H9 (cell line): Measurements from ENCODE around the gene PRTFDC1. TPM values are rescaled to one million over a fixed set of nuclear protein-coding genes. Genes with fewer than 3 reads are reported as not detected.

Experiments
- DNase-seq: peaks from one replicate; pipeline ENCODE4 v3.0.0-alpha.2; 2017
- H2AFZ ChIP-seq: one replicate; pipeline ENCODE4 v1.6.1; 2013; ENCODE audit warnings: mild to moderate bottlenecking, low read length, control low read depth, moderate library complexity
- H2AK5ac ChIP-seq: 2 replicates; pipeline ENCODE4 v1.6.1; 2013; ENCODE audit warnings: low read length, control low read depth, mixed read lengths; ENCODE audit not compliant: insufficient read length
- H2BK120ac ChIP-seq: one replicate; pipeline ENCODE4 v1.6.1; 2013; ENCODE audit warnings: low read depth, mild to moderate bottlenecking, low read length, control low read depth, inconsistent platforms; ENCODE audit not compliant: poor library complexity, severe bottlenecking
- H2BK12ac ChIP-seq: 2 replicates; pipeline ENCODE4 v1.6.1; 2013; ENCODE audit warnings: low read length, control low read depth, mixed read lengths, low read depth; ENCODE audit not compliant: insufficient read length
- H2BK15ac ChIP-seq: 2 replicates; pipeline ENCODE4 v1.6.1; 2013; ENCODE audit warnings: low read depth, low read length, control low read depth
- H2BK20ac ChIP-seq: one replicate; pipeline ENCODE4 v1.6.1; 2013; ENCODE audit warnings: low read depth, mild to moderate bottlenecking, low read length, control low read depth, inconsistent platforms; ENCODE audit not compliant: poor library complexity, severe bottlenecking
- H2BK5ac ChIP-seq: 2 replicates; pipeline ENCODE4 v1.6.1; 2013; ENCODE audit warnings: low read length, control low read depth, mixed read lengths; ENCODE audit not compliant: insufficient read length
- H3K14ac ChIP-seq: 2 replicates; pipeline ENCODE4 v1.6.1; 2013; ENCODE audit warnings: low read length, control low read depth; ENCODE audit not compliant: insufficient read depth
- H3K18ac ChIP-seq: 2 replicates; pipeline ENCODE4 v1.6.1; 2013; ENCODE audit warnings: low read depth, mild to moderate bottlenecking, mixed read lengths, low read length, control low read depth; ENCODE audit not compliant: insufficient read length
- H3K23ac ChIP-seq: 2 replicates; pipeline ENCODE4 v1.6.1; 2013; ENCODE audit warnings: low read length, control low read depth, mixed read lengths, low read depth; ENCODE audit not compliant: insufficient read length
- H3K23me2 ChIP-seq: 2 replicates; pipeline ENCODE4 v1.6.1; 2013; ENCODE audit warnings: low read depth, mild to moderate bottlenecking, mixed read lengths, low read length, control low read depth; ENCODE audit not compliant: insufficient read length, poor library complexity, severe bottlenecking
- H3K27ac ChIP-seq: 2 replicates; pipeline ENCODE4 v1.5.1; 2013; ENCODE audit warnings: low read length, control low read depth, mixed read lengths, low read depth; ENCODE audit not compliant: insufficient read length
- H3K27me3 ChIP-seq: 2 replicates; pipeline ENCODE4 v1.6.1; 2013; ENCODE audit warnings: low read length, control low read depth, inconsistent platforms; ENCODE audit not compliant: insufficient read depth
- H3K4ac ChIP-seq: 2 replicates; pipeline ENCODE4 v1.6.1; 2013; ENCODE audit warnings: low read depth, mild to moderate bottlenecking, control low read depth, inconsistent platforms, low read length, moderate library complexity
- H3K4me1 ChIP-seq: 2 replicates; pipeline ENCODE4 v1.6.1; 2013; ENCODE audit warnings: low read length, control low read depth, inconsistent platforms; ENCODE audit not compliant: insufficient read depth
- H3K4me2 ChIP-seq: 2 replicates; pipeline ENCODE4 v1.6.1; 2013; ENCODE audit warnings: low read length, control low read depth, mixed read lengths; ENCODE audit not compliant: insufficient read length, insufficient read depth
- H3K56ac ChIP-seq: 2 replicates; pipeline ENCODE4 v1.6.1; 2013; ENCODE audit warnings: low read depth, mild to moderate bottlenecking, mixed read lengths, low read length, control low read depth; ENCODE audit not compliant: insufficient read length
- H3K79me1 ChIP-seq: 2 replicates; pipeline ENCODE4 v1.6.1; 2013; ENCODE audit warnings: low read depth, mild to moderate bottlenecking, moderate library complexity, low read length, control low read depth, inconsistent platforms; ENCODE audit not compliant: insufficient read depth, poor library complexity, severe bottlenecking
- H3K79me2 ChIP-seq: 2 replicates; pipeline ENCODE4 v1.6.1; 2013; ENCODE audit warnings: low read length, control low read depth, inconsistent platforms; ENCODE audit not compliant: insufficient read depth
- H3K9ac ChIP-seq: 2 replicates; pipeline ENCODE4 v1.6.1; 2013; ENCODE audit warnings: low read length, control low read depth, mixed read lengths; ENCODE audit not compliant: insufficient read length; ENCODE audit errors: extremely low read depth
- H3K9me3 ChIP-seq: one replicate; pipeline ENCODE4 v1.6.1; 2013; ENCODE audit warnings: low read depth, low read length, inconsistent platforms; ENCODE audit not compliant: control insufficient read depth
- H3T11ph ChIP-seq: one replicate; pipeline ENCODE4 v1.6.1; 2013; ENCODE audit warnings: mild to moderate bottlenecking, low read length, control low read depth, inconsistent platforms
- H4K20me1 ChIP-seq: one replicate; pipeline ENCODE4 v1.6.1; 2013; ENCODE audit not compliant: control insufficient read depth, insufficient read length, insufficient read depth
- H4K5ac ChIP-seq: 2 replicates; pipeline ENCODE4 v1.6.1; 2013; ENCODE audit warnings: low read depth, mild to moderate bottlenecking, mixed read lengths, low read length, control low read depth; ENCODE audit not compliant: insufficient read length
- H4K8ac ChIP-seq: replicated peaks from 2 replicates; pipeline ENCODE4 v1.6.1; 2013; ENCODE audit warnings: low read length, control low read depth, mixed read lengths, low read depth; ENCODE audit not compliant: insufficient read length
- H4K91ac ChIP-seq: 2 replicates; pipeline ENCODE4 v1.6.1; 2013; ENCODE audit warnings: low read depth, mild to moderate bottlenecking, moderate library complexity, mixed read lengths, low read length, control low read depth; ENCODE audit not compliant: insufficient read length
- H3K27ac Mint-ChIP-seq, 3 experiments: 2 replicates in 2 of 3; 3 replicates in 1 of 3; pipeline ENCODE4 v1.8.0; 2020 to 2021; ENCODE audit warnings: mixed read lengths in 3 of 3, mild to moderate bottlenecking in 1 of 3, moderate library complexity in 1 of 3
- H3K27me3 Mint-ChIP-seq: 2 replicates; pipeline ENCODE4 v1.8.0; 2021; ENCODE audit warnings: low read depth, mild to moderate bottlenecking, moderate library complexity, mixed read lengths
- H3K36me3 Mint-ChIP-seq, 3 experiments: 2 replicates in 2 of 3; 3 replicates in 1 of 3; pipeline ENCODE4 v1.8.0; 2020 to 2021; ENCODE audit warnings: low read depth in 3 of 3, mixed read lengths in 3 of 3; ENCODE audit not compliant: insufficient read depth in 1 of 3
- H3K4me1 Mint-ChIP-seq, 2 experiments: 2 replicates each; pipeline ENCODE4 v1.8.0; 2020; ENCODE audit warnings: mixed read lengths in 2 of 2
- H3K4me3 Mint-ChIP-seq, 2 experiments: 2 replicates in 1 of 2; 3 replicates in 1 of 2; pipeline ENCODE4 v1.8.0; 2020 to 2021; ENCODE audit warnings: mild to moderate bottlenecking in 2 of 2, mixed read lengths in 2 of 2, moderate library complexity in 1 of 2
- H3K9me3 Mint-ChIP-seq, 2 experiments: 2 replicates in 1 of 2; 3 replicates in 1 of 2; pipeline ENCODE4 v1.8.0; 2020; ENCODE audit warnings: mild to moderate bottlenecking in 2 of 2, mixed read lengths in 2 of 2, moderate library complexity in 1 of 2
- CTCF ChIP-seq: fragments of 200-600 bp; sonication (generic); conservative IDR thresholded peaks from 3 replicates; pipeline ENCODE4 v1.8.0; 2021; ENCODE audit warnings: antibody characterized with exemption, mild to moderate bottlenecking
- WGBS: extraction: QIAGEN DNeasy Blood & Tissue Kit; methylation state at CpG from one replicate; pipeline ENCODE4 v1.1.7; 2013; ENCODE audit warnings: missing lambda C conversion rate, low lambda C conversion rate, mixed read lengths; ENCODE audit not compliant: insufficient read length; ENCODE audit errors: extremely low coverage; 5-methylcytosine and 5-hydroxymethylcytosine counted together
- total RNA-seq: library from RNA; stranded (reverse); gene quantifications from 2 replicates; pipeline ENCODE4 v1.2.1, GENCODE V29; 2021

PRTFDC1 gene
- total RNA-seq, 1 experiment from 2014 or later: 7.5 TPM

GRCh38 chr10:24950439-24950838 is 2.0 kb downstream of the PRTFDC1 start:
- no peak for TF ChIP-seq CTCF
- Histone ChIP-seq H3K27ac (no peak overlapping the region), H3K23me2 (peaks cover 13% of the 10 kb centered on the region), H2BK5ac (no peak overlapping the region), H4K20me1 (no peaks in the 10 kb centered on the region), H3K79me1 (no peaks in the 10 kb centered on the region), H3K4ac (no peak overlapping the region), H2BK12ac (no peak overlapping the region), H3K4me2 (no peak overlapping the region), H3K18ac (no peak overlapping the region), H4K91ac (no peak overlapping the region), H2AFZ (no peak overlapping the region), H3K23ac (no peak overlapping the region), H2BK20ac (no peak overlapping the region), H3K9me3 (no peaks in the 10 kb centered on the region), H3K9ac (no peak overlapping the region), H3K79me2 (no peaks in the 10 kb centered on the region), H2BK15ac (no peak overlapping the region), H3K4me1 (peaks cover 7% of the 10 kb centered on the region), H3T11ph (no peak overlapping the region), H3K56ac (no peak overlapping the region), H3K14ac (no peak overlapping the region), H2AK5ac (no peak overlapping the region), H3K27me3 (no peaks in the 10 kb centered on the region), H2BK120ac (no peak overlapping the region), H4K5ac (no peak overlapping the region), H4K8ac (no peak overlapping the region)
- H3K27ac Mint-ChIP-seq: peak overlapping the region in 1 of 3 experiments; percentile 97; a peak in 2 of 7 replicates
- H3K9me3 Mint-ChIP-seq: no peaks in the 10 kb centered on the region; a peak in 3 of 5 replicates
- peaks cover 0 to 2% (median 0%) of the 10 kb centered on the region in 3 experiments; a peak in 1 of 7 replicates for H3K36me3 Mint-ChIP-seq
- H3K4me1 Mint-ChIP-seq: peaks cover 34 to 38% of the 10 kb centered on the region in 2 experiments
- no peaks in the 10 kb centered on the region for H3K27me3 Mint-ChIP-seq
- DNase-seq: no peak
- WGBS: no CpG with 5 or more reads among the region's 5 CpGs
- peak overlapping the region in 1 of 2 experiments; percentile 82; a peak in 2 of 5 replicates for H3K4me3 Mint-ChIP-seq
